HepG2 (cell line): ENCODE results near the gene SALL4. TPM values are rescaled to one million over a fixed set of nuclear protein-coding genes. Genes with fewer than 3 reads are reported as not detected.

Experiments used
- ASH2L ChIP-seq: fragments of 300-600, 200-600 bp; sonication (generic); IDR thresholded peaks from 2 replicates; pipeline ENCODE4 v1.7.0; 2017; ENCODE audit warnings: low read depth, mild to moderate bottlenecking, moderate library complexity, mixed read lengths, low read length; ENCODE audit not compliant: insufficient read length
- BHLHE40 ChIP-seq: IDR thresholded peaks from 2 replicates; pipeline ENCODE4 v1.6.1; 2011; ENCODE audit warnings: low read length, improper control_type of control experiment
- HDAC6 ChIP-seq: fragments of 200-600 bp; sonication (generic); IDR thresholded peaks from 2 replicates; pipeline ENCODE4 v1.7.0; 2017; ENCODE audit warnings: mild to moderate bottlenecking, antibody characterized with exemption, low read length, low read depth
- KDM3A ChIP-seq: IDR thresholded peaks from 2 replicates; pipeline ENCODE4 v1.6.1; 2018; ENCODE audit warnings: low read depth, missing compliant biosample characterization
- KIAA2018 ChIP-seq: sonication (generic); formaldehyde crosslinking; IDR thresholded peaks from 2 replicates; pipeline ENCODE4 v1.5.0; 2020; ENCODE audit warnings: mild to moderate bottlenecking, missing genetic modification reagents, borderline replicate concordance
- KLF12 ChIP-seq: sonication (generic); formaldehyde crosslinking; IDR thresholded peaks from 2 replicates; pipeline ENCODE4 v1.4.0; 2020; ENCODE audit warnings: missing genetic modification reagents, borderline replicate concordance
- NCOR1 ChIP-seq: fragments of 200-600 bp; sonication (generic); IDR thresholded peaks from 2 replicates; pipeline ENCODE4 v1.7.0; 2017; ENCODE audit warnings: antibody characterized with exemption, low read length, borderline replicate concordance
- NFE2 ChIP-seq: sonication (generic); formaldehyde crosslinking; IDR thresholded peaks from 2 replicates; pipeline ENCODE4 v1.4.0; 2020; ENCODE audit warnings: missing genetic modification reagents
- NFE2L2 ChIP-seq: fragments of 150-350 bp; IDR thresholded peaks from 2 replicates; pipeline ENCODE4 v1.6.1; 2014; ENCODE audit warnings: low read length
- NFKB2 ChIP-seq: sonication (generic); formaldehyde crosslinking; IDR thresholded peaks from 2 replicates; pipeline ENCODE4 v1.4.0; 2020; ENCODE audit warnings: missing genetic modification reagents, borderline replicate concordance
- NR2F2 ChIP-seq: IDR thresholded peaks from 2 replicates; pipeline ENCODE4 v1.6.1; 2012; ENCODE audit warnings: low read depth, inconsistent platforms, borderline replicate concordance
- RBFOX2 ChIP-seq: fragments of 200-400 bp; formaldehyde crosslinking; IDR thresholded peaks from 2 replicates; pipeline ENCODE4 v1.6.1; 2017; ENCODE audit warnings: low read depth, mild to moderate bottlenecking, low read length
- RFX3 ChIP-seq: IDR thresholded peaks from 2 replicates; pipeline ENCODE4 v1.6.1; 2016; ENCODE audit warnings: missing biosample characterization, missing genetic modification reagents
- SNAPC2 ChIP-seq: sonication (generic); formaldehyde crosslinking; IDR thresholded peaks from 2 replicates; pipeline ENCODE4 v1.8.1; 2022; ENCODE audit warnings: mild to moderate bottlenecking, missing genetic modification reagents
- SRSF9 ChIP-seq: fragments of 200-400 bp; formaldehyde crosslinking; IDR thresholded peaks from 2 replicates; pipeline ENCODE4 v1.6.1; 2018; ENCODE audit warnings: borderline replicate concordance, mild to moderate bottlenecking, low read depth, low read length; ENCODE audit not compliant: insufficient read depth, poor library complexity, severe bottlenecking
- TEAD3 ChIP-seq: optimal IDR thresholded peaks from 2 replicates; pipeline ENCODE3; 2016; ENCODE audit warnings: borderline replicate concordance
- XRCC5 ChIP-seq: fragments of 200-400 bp; formaldehyde crosslinking; optimal IDR thresholded peaks from 2 replicates; pipeline ENCODE3; 2017; ENCODE audit warnings: mild to moderate bottlenecking, low read length
- YEATS2 ChIP-seq: sonication (generic); formaldehyde crosslinking; IDR thresholded peaks from 2 replicates; pipeline ENCODE4 v1.4.0; 2020; ENCODE audit warnings: missing genetic modification reagents, borderline replicate concordance
- ZBTB38 ChIP-seq: sonication (generic); formaldehyde crosslinking; IDR thresholded peaks from 2 replicates; pipeline ENCODE4 v1.5.1; 2020; ENCODE audit warnings: mild to moderate bottlenecking, missing genetic modification reagents
- ZNF230 ChIP-seq: sonication (generic); formaldehyde crosslinking; IDR thresholded peaks from 2 replicates; pipeline ENCODE4 v1.4.0; 2020; ENCODE audit warnings: mild to moderate bottlenecking, missing genetic modification reagents
- ZNF468 ChIP-seq: sonication (generic); formaldehyde crosslinking; IDR thresholded peaks from 2 replicates; pipeline ENCODE4 v1.8.0; 2022; ENCODE audit warnings: mild to moderate bottlenecking, moderate library complexity, missing genetic modification reagents
- ZNF768 ChIP-seq: sonication (generic); formaldehyde crosslinking; IDR thresholded peaks from 2 replicates; pipeline ENCODE4 v1.4.0; 2020; ENCODE audit warnings: missing genetic modification reagents
- polyA plus RNA-seq, 8 experiments: library from polyadenylated mRNA; depleted of rRNA in 3 of 8; stranded (reverse) in 7 of 8; unstranded in 1 of 8; fragments of >200 nt; fragmentation: Illumina TruSeq in 4 of 8; extraction: Trizol in 4 of 8; gene quantifications; 2 replicates each; pipeline versions ENCODE4 v1.2.1 to v1.2.3, GENCODE V29; 2011 to 2016; ENCODE audit warnings: low read depth in 4 of 8, missing spikeins in 1 of 8, mixed read lengths in 1 of 8; ENCODE audit not compliant: insufficient read depth in 1 of 8
- total RNA-seq, 5 experiments: library from RNA; depleted of rRNA; stranded (reverse); fragments of >200 nt; fragmentation: Illumina TruSeq; extraction: Trizol; gene quantifications; 2 replicates each; pipeline ENCODE4 v1.2.3, GENCODE V29; 2016; ENCODE audit warnings: low read depth in 1 of 5

SALL4 gene
- total and polyA plus RNA-seq, 2 of the 13 experiments (the other 11 are each of a cell fraction or from before 2014, with no cell fraction given): 0.33 to 1.8 TPM

- TF ChIP-seq SRSF9 (no peak), NR2F2 (peak; percentile 15; the same call in 1 of the 2 replicates), KLF12 (CRISPR knock-in tag) (0 out of 2 replicates have a peak, but pooled peaks have one; percentile 65), KDM3A (CRISPR knock-in tag) (peak; percentile 22; the same call in 1 of the 2 replicates), RFX3 (no peak), XRCC5 (peak; percentile 56), ZNF768 (no peak; the same call in 1 of the 2 replicates), KIAA2018 (CRISPR knock-in tag) (no peak; the same call in 1 of the 2 replicates), TEAD3 (CRISPR knock-in tag) (peak; percentile 59), BHLHE40 (no peak), ZNF468 (0 out of 2 replicates have a peak, but pooled peaks have one; percentile 19), YEATS2 (peak; percentile 51; the same call in 1 of the 2 replicates), HDAC6 (no peak), SNAPC2 (0 out of 2 replicates have a peak, but pooled peaks have one; percentile 27), NFKB2 (CRISPR knock-in tag) (peak; percentile 36; the same call in 1 of the 2 replicates), NFE2L2 (no peak), NFE2 (CRISPR knock-in tag) (0 out of 2 replicates have a peak, but pooled peaks have one; percentile 21), ZNF230 (no peak), NCOR1 (no peak), ZBTB38 (0 out of 2 replicates have a peak, but pooled peaks have one; percentile 3), ASH2L (peak; percentile 74), RBFOX2 (peak; percentile 84)
These were observed 35.1 kb downstream of the SALL4 start (continued) for GRCh38 chr20:51766994-51767866.
